GM12872 (cell line): ENCODE results near the gene ST8SIA5.

Experiments
- TF ChIP-seq, protein P1 (sequence below): IDR thresholded peaks from 3 replicates; pipeline ENCODE4 v1.5.1; 2011; ENCODE audit warnings: low read depth, mild to moderate bottlenecking, low read length, moderate library complexity; ENCODE audit not compliant: insufficient read depth

ST8SIA5 gene

DNA sequence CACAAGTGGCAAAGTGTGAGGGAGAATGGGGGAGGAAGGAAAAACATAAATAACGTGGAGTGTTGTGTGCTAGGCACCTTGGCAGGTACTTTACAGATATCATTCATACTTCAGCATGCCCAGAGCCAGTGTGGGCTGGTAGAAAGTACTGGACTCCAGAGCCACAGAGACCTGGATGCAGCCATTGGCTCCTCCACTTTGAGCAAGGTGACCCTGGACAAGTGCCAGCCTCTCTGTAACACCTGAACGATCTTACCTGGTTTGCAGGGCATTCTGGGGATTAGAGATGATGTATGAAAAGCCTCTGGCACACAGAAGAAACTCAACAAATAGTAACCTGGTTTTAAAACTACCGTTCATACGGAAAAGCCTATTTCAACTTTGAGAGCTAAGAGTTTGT lies 106.2 kb downstream of the ST8SIA5 start:
- TF ChIP-seq, protein P1, sequence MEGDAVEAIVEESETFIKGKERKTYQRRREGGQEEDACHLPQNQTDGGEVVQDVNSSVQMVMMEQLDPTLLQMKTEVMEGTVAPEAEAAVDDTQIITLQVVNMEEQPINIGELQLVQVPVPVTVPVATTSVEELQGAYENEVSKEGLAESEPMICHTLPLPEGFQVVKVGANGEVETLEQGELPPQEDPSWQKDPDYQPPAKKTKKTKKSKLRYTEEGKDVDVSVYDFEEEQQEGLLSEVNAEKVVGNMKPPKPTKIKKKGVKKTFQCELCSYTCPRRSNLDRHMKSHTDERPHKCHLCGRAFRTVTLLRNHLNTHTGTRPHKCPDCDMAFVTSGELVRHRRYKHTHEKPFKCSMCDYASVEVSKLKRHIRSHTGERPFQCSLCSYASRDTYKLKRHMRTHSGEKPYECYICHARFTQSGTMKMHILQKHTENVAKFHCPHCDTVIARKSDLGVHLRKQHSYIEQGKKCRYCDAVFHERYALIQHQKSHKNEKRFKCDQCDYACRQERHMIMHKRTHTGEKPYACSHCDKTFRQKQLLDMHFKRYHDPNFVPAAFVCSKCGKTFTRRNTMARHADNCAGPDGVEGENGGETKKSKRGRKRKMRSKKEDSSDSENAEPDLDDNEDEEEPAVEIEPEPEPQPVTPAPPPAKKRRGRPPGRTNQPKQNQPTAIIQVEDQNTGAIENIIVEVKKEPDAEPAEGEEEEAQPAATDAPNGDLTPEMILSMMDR = no peak

DNA sequence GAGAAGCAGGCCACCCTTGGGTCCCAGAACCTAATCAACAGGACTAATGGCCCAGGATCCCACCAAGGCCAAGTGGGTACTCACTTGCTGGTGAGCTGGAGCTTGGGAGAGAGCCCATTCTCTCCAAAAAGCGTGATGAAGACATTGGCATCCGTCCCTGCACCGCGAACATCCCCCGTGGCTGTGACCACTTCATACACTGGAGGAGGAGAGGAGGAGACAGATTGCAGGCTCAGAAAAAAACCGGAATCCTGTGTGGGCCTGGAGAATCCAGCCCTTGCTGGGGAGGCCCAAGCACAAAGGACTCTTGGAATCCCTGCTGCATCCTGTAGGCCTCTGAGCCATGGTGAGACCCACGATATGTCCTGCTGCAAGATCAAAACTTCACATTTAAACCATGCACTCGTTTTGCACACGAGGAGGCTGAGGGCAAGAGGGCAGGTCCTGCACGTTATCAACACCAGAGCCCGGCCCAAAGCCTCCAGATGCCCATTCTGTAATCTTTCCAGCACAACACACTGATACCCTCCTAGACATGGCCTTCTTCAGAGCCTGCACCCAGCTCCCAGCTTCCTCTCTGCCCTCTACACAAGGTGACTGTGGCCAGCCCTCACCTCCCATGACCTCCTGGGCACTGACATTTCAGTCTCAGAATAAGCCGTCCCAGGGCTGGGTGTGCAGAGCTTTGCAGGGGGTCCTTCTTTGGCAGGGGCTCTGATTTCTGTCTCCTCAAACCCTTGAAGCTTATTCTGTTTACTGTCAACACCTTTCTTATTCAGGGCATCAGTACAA lies 107.6 kb downstream of the ST8SIA5 start:
- TF ChIP-seq, protein P1 = no peak

DNA sequence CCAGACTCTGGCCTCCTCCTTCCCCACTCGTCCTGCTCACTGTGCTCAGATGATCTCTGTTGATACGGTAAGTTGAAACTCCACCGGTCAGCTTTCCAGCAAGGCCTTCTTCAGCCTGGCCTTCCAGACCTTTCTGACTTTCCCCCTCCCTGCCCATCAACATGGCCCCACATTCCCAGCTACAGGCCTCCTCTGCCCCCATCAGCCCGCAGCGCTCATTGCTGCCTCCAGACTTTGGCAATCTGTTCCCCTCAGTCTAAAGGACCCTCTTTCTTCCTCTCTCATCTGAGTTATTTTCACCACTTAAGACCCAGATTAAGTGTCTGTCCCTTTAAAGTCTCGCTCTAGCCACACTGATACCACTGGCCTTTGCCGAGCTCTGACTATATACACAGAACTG lies 110.4 kb downstream of the ST8SIA5 start:
- TF ChIP-seq, protein P1 = no peak

DNA sequence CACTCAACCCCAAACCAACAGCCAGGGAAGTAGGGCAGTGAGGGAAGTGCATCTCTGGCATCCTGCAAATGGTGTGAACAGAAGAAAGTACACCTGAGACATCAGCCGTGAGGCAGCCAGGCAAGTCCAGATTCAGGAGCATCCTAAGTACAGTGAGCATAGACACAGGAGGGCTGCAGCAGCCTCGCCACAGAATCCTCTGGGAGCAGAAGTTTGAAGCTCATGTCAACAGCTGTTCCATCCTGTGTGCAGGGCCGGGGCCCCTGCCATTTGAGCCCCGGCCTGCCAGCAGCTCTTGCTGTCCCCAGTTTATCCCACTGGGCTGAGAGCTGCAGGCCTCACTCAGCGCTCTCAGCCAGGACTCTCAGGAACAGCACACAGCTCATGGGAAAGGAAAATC lies 114.3 kb downstream of the ST8SIA5 start:
- TF ChIP-seq, protein P1 = no peak

DNA sequence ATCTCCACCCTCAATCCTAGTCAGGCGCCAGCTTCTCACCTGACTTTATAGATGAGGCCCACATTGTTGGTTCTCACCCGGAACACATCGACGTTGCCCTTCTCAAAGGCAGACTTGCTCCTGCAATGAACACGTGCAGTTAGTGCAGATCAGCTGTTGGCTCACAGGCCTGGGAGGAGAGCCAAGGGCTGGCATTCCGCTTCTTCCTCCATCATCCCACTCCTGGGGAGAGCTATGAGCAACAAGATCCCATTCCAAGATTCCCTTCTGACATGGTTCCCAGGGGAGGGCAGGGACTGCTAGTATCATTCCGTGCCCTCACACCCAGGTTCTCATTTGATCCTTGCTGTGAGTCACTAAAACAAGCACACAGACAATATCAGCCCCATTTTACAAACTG lies 114.9 kb downstream of the ST8SIA5 start:
- TF ChIP-seq, protein P1 = no peak

DNA sequence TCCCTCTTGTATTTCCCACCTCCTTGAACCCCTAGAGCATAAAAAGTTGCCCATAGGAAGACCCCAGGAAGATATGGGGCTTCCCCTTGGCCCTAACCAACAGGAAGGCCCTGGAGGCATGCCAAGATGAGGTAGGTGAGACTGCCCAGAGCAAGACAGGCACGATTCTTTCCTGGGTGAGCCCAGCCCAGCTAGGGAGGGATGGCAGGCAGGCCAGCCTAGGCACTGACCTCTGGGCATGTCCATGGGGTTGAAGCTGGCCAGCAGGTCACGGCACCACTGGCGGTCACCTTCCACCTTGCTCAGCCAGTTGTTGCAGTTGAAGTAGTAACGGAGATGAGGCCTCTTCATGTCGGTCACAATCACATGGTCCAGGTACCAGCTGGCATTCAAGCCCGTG lies 117.5 kb downstream of the ST8SIA5 start:
- TF ChIP-seq, protein P1 = no peak

DNA sequence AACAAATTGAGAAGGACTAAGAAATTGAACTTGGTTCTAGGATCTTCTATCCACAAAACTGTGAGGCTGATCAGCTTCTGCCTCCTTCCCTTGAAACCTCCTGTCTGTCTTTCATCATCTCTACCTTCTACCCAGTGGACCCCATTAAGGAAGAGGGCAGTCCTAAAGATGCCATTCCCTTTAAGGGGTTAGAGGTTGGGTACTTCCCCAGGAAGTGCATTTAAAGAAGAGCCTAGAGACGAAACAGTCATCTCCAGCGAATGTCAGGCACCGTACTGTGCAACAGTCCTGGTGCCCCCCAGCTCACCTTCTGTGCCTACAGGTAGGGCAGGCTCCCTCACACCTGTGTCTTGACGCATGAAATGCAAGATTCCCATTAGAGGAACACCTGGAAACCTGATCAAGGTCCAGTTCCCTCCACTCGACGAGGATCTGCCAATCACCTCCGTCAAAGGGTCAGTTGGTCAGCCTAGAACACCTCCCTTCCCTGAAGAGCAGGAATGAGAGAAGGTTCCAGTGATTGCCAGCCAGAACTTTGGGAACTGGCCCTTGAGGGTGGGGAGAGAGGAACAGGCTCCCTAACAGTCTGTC lies 120.7 kb downstream of the ST8SIA5 start:
- TF ChIP-seq, protein P1 = no peak
